SK-N-SH treated with all-trans-retinoic acid at 6 μM for 48 hours (cell line): ENCODE results near the gene GATA5.

Experiments
- ARNTL ChIP-seq: fragments of 450-650 bp; formaldehyde crosslinking; IDR thresholded peaks from 2 replicates; pipeline ENCODE4 v1.5.0; 2020; ENCODE audit warnings: low read depth, mild to moderate bottlenecking, moderate library complexity, borderline replicate concordance
- CSDC2 ChIP-seq: fragments of 250-450 bp; sonication (Bioruptor Pico); IDR thresholded peaks from 2 replicates; pipeline ENCODE4 v1.5.0; 2020; ENCODE audit warnings: mild to moderate bottlenecking, moderate library complexity
- CSRNP3 ChIP-seq: fragments of 250-450 bp; sonication (Bioruptor Pico); IDR thresholded peaks from 2 replicates; pipeline ENCODE4 v1.5.1; 2021; ENCODE audit warnings: mild to moderate bottlenecking, moderate library complexity
- GLIS3 ChIP-seq: fragments of 250-450 bp; sonication (Bioruptor Pico); IDR thresholded peaks from 2 replicates; pipeline ENCODE4 v1.5.0; 2020; ENCODE audit warnings: mild to moderate bottlenecking, moderate library complexity
- PATZ1 ChIP-seq: fragments of 250-450 bp; sonication (Bioruptor Pico); IDR thresholded peaks from 2 replicates; pipeline ENCODE4 v1.8.0; 2020; ENCODE audit warnings: mild to moderate bottlenecking, moderate library complexity, borderline replicate concordance
- SNAI2 ChIP-seq: fragments of 250-450 bp; sonication (Bioruptor Pico); IDR thresholded peaks from 2 replicates; pipeline ENCODE4 v1.5.0; 2020; ENCODE audit warnings: mild to moderate bottlenecking, moderate library complexity
- TCF4 ChIP-seq: fragments of 250-450 bp; sonication (Bioruptor Pico); IDR thresholded peaks from 2 replicates; pipeline ENCODE4 v1.8.0; 2021; ENCODE audit warnings: mild to moderate bottlenecking, moderate library complexity, borderline replicate concordance
- ZNF8 ChIP-seq: fragments of 450-650 bp; formaldehyde crosslinking; IDR thresholded peaks from 2 replicates; pipeline ENCODE4 v1.5.0; 2020; ENCODE audit warnings: mild to moderate bottlenecking, moderate library complexity
- TF ChIP-seq, protein P1 (sequence below): fragments of 250-450 bp; sonication (Bioruptor Pico); IDR thresholded peaks from 2 replicates; pipeline ENCODE4 v1.5.0; 2020; ENCODE audit warnings: mild to moderate bottlenecking, moderate library complexity
- TF ChIP-seq, protein P2 (sequence below): fragments of 250-450 bp; sonication (Bioruptor Pico); IDR thresholded peaks from 2 replicates; pipeline ENCODE4 v1.5.1; 2020; ENCODE audit warnings: low read depth, mild to moderate bottlenecking, moderate library complexity

DNA sequence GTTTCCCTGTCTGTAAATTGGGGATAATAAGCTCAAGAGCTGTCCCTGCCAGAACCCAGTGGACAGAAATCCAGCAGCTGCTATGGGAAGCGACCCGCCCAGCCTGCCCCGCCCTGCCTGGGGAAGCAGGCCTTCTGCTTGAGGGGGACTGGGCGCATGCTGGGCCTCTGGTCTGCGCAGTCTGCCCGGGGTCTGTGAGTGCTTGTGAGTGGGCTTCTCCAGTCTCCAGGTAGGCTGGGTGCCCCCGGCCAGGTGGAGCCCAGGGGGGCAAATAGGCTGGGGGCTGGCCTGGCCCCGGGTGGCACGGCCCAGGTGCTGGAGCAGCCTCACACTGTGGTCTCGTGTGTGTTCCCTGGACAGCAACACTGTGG is 47.8 kb downstream of the GATA5 start:
- no peak for TF ChIP-seq TCF4 (CRISPR knock-in tag)
- TF ChIP-seq ARNTL (CRISPR knock-in tag): no peak
- no peak for TF ChIP-seq CSRNP3 (CRISPR knock-in tag)
- TF ChIP-seq, protein P1, sequence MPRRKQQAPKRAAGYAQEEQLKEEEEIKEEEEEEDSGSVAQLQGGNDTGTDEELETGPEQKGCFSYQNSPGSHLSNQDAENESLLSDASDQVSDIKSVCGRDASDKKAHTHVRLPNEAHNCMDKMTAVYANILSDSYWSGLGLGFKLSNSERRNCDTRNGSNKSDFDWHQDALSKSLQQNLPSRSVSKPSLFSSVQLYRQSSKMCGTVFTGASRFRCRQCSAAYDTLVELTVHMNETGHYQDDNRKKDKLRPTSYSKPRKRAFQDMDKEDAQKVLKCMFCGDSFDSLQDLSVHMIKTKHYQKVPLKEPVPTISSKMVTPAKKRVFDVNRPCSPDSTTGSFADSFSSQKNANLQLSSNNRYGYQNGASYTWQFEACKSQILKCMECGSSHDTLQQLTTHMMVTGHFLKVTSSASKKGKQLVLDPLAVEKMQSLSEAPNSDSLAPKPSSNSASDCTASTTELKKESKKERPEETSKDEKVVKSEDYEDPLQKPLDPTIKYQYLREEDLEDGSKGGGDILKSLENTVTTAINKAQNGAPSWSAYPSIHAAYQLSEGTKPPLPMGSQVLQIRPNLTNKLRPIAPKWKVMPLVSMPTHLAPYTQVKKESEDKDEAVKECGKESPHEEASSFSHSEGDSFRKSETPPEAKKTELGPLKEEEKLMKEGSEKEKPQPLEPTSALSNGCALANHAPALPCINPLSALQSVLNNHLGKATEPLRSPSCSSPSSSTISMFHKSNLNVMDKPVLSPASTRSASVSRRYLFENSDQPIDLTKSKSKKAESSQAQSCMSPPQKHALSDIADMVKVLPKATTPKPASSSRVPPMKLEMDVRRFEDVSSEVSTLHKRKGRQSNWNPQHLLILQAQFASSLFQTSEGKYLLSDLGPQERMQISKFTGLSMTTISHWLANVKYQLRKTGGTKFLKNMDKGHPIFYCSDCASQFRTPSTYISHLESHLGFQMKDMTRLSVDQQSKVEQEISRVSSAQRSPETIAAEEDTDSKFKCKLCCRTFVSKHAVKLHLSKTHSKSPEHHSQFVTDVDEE: no peak
- TF ChIP-seq ZNF8: no peak
- no peak for TF ChIP-seq PATZ1 (CRISPR knock-in tag)
- TF ChIP-seq GLIS3 (CRISPR knock-in tag): no peak
- no peak for TF ChIP-seq SNAI2 (CRISPR knock-in tag)
- TF ChIP-seq, protein P2, sequence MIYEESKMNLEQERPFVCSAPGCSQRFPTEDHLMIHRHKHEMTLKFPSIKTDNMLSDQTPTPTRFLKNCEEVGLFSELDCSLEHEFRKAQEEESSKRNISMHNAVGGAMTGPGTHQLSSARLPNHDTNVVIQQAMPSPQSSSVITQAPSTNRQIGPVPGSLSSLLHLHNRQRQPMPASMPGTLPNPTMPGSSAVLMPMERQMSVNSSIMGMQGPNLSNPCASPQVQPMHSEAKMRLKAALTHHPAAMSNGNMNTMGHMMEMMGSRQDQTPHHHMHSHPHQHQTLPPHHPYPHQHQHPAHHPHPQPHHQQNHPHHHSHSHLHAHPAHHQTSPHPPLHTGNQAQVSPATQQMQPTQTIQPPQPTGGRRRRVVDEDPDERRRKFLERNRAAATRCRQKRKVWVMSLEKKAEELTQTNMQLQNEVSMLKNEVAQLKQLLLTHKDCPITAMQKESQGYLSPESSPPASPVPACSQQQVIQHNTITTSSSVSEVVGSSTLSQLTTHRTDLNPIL (CRISPR knock-in tag): no peak
- TF ChIP-seq CSDC2: no peak
